Measurements from ENCODE around the gene VIM. TPM values are rescaled to one million over a fixed set of nuclear protein-coding genes. Genes with fewer than 3 reads are reported as not detected.

Gene VIM
- total and polyA plus RNA-seq, 12 donors, result 232 to 834 (median 375) TPM

DNA sequence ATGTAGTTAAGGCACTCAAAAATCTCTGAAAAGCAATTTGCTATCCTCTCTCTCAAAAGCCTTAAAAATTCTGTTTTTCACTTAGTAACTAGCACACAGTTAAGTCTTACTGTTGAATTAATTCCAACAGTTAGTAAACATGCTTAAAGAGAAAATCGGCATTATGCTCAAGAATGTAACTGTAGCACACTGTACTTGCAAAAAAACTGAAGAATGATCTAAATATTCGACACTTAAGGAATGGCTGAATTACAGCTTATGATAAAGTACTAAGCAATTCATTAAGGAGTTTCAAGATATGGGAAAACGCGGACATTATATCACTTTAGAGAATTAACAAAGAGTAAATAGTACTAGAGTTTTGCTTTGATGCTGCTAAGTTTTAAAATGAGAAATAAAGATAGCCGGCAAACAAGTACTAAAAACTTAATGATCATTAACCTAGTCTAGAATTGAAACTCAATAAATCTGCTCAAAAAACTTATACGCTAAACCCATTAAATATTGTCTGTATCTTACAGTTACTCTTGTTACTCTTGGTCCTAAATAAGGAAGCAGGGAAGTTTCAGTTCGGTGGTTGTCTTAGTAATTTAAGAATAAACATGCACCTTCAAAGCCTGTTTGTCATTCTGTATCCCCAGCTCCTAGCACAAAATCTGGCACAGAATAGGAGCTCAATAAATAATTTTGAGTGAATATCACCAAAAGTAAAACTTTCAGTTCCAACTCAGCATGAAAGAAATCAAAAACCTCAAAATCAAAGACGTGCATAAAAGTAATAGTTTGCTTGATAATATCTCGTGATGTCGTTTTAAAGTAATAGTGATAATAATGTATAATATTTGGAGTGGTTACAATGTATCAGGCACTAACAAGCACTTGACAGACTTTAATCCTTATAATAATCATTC lies 27.8 kb upstream of the VIM start:
- WGBS, 2 donors, result 17 to 26% methylated on average over 10 of the region's 10 CpGs
- H3K4me1 ChIP-seq, result peaks cover 0 to 22% (median 18%) of the 10 kb centered on the region in 9 donors
- H3K27me3 ChIP-seq, result no peaks in the 10 kb centered on the region
- H3K4me3 ChIP-seq, result peak overlapping the region; percentile 63 to 93 (median 74)
- H3K27ac ChIP-seq, result peak overlapping the region; percentile 81 to 99 (median 94)
- H3K36me3 ChIP-seq, result no peaks in the 10 kb centered on the region
- ATAC-seq (no peak), DNase-seq (no peak)
- H3K9me3 ChIP-seq, result peaks cover 0 to 7% (median 0%) of the 10 kb centered on the region in 11 donors
- TF ChIP-seq, protein P1, sequence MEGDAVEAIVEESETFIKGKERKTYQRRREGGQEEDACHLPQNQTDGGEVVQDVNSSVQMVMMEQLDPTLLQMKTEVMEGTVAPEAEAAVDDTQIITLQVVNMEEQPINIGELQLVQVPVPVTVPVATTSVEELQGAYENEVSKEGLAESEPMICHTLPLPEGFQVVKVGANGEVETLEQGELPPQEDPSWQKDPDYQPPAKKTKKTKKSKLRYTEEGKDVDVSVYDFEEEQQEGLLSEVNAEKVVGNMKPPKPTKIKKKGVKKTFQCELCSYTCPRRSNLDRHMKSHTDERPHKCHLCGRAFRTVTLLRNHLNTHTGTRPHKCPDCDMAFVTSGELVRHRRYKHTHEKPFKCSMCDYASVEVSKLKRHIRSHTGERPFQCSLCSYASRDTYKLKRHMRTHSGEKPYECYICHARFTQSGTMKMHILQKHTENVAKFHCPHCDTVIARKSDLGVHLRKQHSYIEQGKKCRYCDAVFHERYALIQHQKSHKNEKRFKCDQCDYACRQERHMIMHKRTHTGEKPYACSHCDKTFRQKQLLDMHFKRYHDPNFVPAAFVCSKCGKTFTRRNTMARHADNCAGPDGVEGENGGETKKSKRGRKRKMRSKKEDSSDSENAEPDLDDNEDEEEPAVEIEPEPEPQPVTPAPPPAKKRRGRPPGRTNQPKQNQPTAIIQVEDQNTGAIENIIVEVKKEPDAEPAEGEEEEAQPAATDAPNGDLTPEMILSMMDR (IDR thresholded peaks at IDR 0.05), result no peak
- intact Hi-C loops (cut with DNase I), result loop anchor here in 4 of 10 donors (2.0 to 5.0 kb wide), 3 partner anchors 29 to 308 kb away; partner anchors contain the start of gene VIM (in 2 of the 4)

DNA sequence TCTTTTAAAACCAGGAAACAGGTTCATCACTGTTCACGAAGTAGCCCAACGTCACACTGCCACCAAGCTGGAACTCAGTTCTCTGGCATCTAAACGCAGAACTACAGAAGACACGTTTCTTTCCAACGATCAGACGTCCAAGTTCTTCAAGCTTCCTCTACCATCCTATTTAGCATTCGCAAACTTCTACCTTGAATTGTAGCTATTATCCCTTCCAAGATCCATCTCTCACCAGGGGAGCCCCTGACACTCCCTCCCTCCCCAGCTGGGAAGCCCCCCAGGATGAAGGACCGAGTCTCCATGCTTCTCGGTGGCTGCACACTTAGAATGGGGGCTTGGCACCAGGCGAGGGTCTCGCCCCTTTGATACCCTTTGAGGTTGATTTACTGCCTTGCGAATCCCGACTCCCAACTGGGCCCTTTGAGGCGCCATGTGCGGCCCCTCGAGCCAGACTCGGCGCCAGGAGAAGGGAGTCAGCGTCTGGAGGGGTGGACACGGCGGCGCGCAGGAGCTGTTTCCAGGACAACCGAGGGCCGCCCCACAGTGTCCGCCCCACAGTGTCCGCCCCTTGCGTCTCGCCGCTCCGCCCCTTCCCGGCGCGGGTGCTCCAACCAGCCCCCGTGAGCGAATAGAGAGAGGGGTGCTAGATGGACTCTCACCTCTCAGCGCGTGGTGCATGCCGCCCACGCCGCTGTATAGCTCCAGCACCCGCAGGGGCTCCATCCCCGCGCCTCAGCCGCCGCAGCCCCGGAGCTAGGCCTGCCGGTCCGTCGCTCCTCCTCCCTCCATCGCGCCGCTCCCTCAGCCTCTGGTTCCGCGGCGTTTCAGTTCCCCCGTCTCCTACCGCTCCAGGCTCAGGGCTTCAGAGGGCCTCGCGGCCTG lies 26.9 kb upstream of the VIM start, which contains the start of gene TRDMT1:
Gene TRDMT1 (minus strand): TSS at position 761 of the 882 bp plus-strand sequence. CDS start 38 bp downstream, at position 723.
- 0% methylated on average over 59 to 60 of the region's 60 CpGs for WGBS, 2 donors
- no peaks in the 10 kb centered on the region for H3K27me3 ChIP-seq
- peak; percentile 99 to 100 (median 100) for ATAC-seq

DNA sequence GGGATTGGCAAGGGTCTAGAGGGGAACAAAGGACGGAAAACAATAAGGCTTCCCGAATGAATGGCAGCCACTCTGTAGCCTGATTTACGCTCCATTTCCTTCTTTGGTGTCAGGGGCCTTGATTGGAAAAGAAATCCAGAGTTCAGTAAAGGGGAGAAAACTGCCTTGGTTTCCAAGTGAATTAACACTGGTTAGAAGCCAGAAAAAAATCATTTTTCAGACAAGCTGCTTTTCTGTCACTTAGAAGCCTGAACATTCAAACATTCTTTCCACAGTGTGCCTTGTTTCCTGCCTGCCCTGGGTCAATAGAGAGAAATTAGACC lies 26.3 kb upstream of the VIM start:
- intact Hi-C loops (cut with DNase I), result loop anchor here in 4 of 10 donors (2.0 to 5.0 kb wide), 3 partner anchors 27 to 309 kb away; partner anchors contain the start of gene VIM (in 2 of the 4)
- Histone ChIP-seq H3K36me3 (no peaks in the 10 kb centered on the region), H3K27me3 (no peaks in the 10 kb centered on the region), H3K4me1 (peaks cover 0 to 32% (median 18%) of the 10 kb centered on the region in 9 donors), H3K4me3 (peak overlapping the region; percentile 63 to 93 (median 74)), H3K27ac (peak overlapping the region; percentile 81 to 99 (median 94)), H3K9me3 (peaks cover 0 to 7% (median 0%) of the 10 kb centered on the region in 11 donors)
- 13 to 20% methylated on average over 3 of the region's 3 CpGs for WGBS, 2 donors
- DNase-seq, result no peak
- TF ChIP-seq, protein P1 (IDR thresholded peaks at IDR 0.05), result no peak
- ATAC-seq, result no peak

More for the DNA sequence above, 26.9 kb upstream of the VIM start, which contains the start of gene TRDMT1:
- H3K27ac ChIP-seq, result peak within 1 kb of the TSS; percentile 81 to 99 (median 94)
- peak; percentile 87 to 90 for DNase-seq
- intact Hi-C loops (cut with DNase I), result loop anchor here in 4 of 10 donors (2.0 to 5.0 kb wide), 3 partner anchors 28 to 309 kb away; partner anchors contain the start of gene VIM (in 2 of the 4)
- TF ChIP-seq, protein P1 (IDR thresholded peaks at IDR 0.05), result peak in 3 of 9 donors; percentile 40 to 51 (median 43)
- H3K4me3 ChIP-seq, result peak within 1 kb of the TSS; percentile 63 to 93 (median 74)
- H3K36me3 ChIP-seq, result no peaks in the 10 kb centered on the region
- H3K4me1 ChIP-seq, result peaks cover 0 to 26% (median 18%) of the 10 kb centered on the region in 9 donors
- peaks cover 0 to 7% (median 0%) of the 10 kb centered on the region in 11 donors for H3K9me3 ChIP-seq
